IMR-90 (cell line): ENCODE data around the gene PIP5K1B. TPM values are rescaled to one million over a fixed set of nuclear protein-coding genes. Genes with fewer than 3 reads are reported as not detected.

Source experiments
- ATAC-seq: fragments of 200-7000 bp; cut with Tn5 transposase; 2 replicates; pipeline ENCODE4 v1.9.1; 2020; ENCODE audit warnings: low read depth, mild to moderate bottlenecking, moderate library complexity
- BruUV-seq: library from RNA; stranded (reverse); fragments of 400-500 nt; replicated peaks from 2 replicates; lab custom pipeline; 2021; lab: Mats Ljungman, UMichigan
- CTCF ChIA-PET: fragments of 300-600 bp; formaldehyde crosslinking; extraction: SDS; loops from one replicate; lab custom pipeline; 2021; ENCODE audit warnings: antibody characterized with exemption; lab: Yijun Ruan, JAX
- POLR2A ChIA-PET: fragments of 300-600 bp; sonication (Branson Sonifier 250); formaldehyde crosslinking; loops from one replicate; lab custom pipeline; 2022; ENCODE audit warnings: antibody characterized with exemption; ENCODE audit not compliant: unreplicated experiment; lab: Charles Lee
- DNase-seq: peaks from one replicate; pipeline ENCODE4 v3.0.0; 2013
- H2AFZ ChIP-seq: replicated peaks from 2 replicates; pipeline ENCODE3; 2013; ENCODE audit warnings: low read length, mild to moderate bottlenecking; ENCODE audit not compliant: poor library complexity
- H2AK5ac ChIP-seq: 2 replicates; pipeline ENCODE4 v1.6.1; 2013; ENCODE audit warnings: low read depth, low read length, inconsistent platforms
- H2AK9ac ChIP-seq: replicated peaks from 2 replicates; pipeline ENCODE3; 2013; ENCODE audit warnings: mild to moderate bottlenecking, low read depth, low read length, moderate library complexity; ENCODE audit not compliant: poor library complexity
- H2BK120ac ChIP-seq: 2 replicates; pipeline ENCODE4 v1.6.1; 2013; ENCODE audit warnings: low read depth, low read length, inconsistent platforms
- H2BK15ac ChIP-seq: 3 replicates; pipeline ENCODE4 v1.6.1; 2013; ENCODE audit warnings: low read depth, low read length, inconsistent platforms
- H2BK20ac ChIP-seq: 2 replicates; pipeline ENCODE4 v1.6.1; 2013; ENCODE audit warnings: low read depth, mild to moderate bottlenecking, inconsistent platforms, low read length, moderate library complexity
- H2BK5ac ChIP-seq: 2 replicates; pipeline ENCODE4 v1.6.1; 2013; ENCODE audit warnings: mild to moderate bottlenecking, low read depth, low read length, inconsistent platforms; ENCODE audit not compliant: poor library complexity, severe bottlenecking
- H3K14ac ChIP-seq: replicated peaks from 2 replicates; pipeline ENCODE4 v1.6.1; 2013; ENCODE audit warnings: low read depth, low read length, inconsistent platforms
- H3K18ac ChIP-seq: 2 replicates; pipeline ENCODE4 v1.6.1; 2013; ENCODE audit warnings: low read depth, low read length, control low read depth
- H3K23ac ChIP-seq: 2 replicates; pipeline ENCODE4 v1.6.1; 2013; ENCODE audit warnings: low read depth, low read length, inconsistent platforms
- H3K27ac ChIP-seq: 2 replicates; pipeline ENCODE4 v1.5.1; 2013; ENCODE audit warnings: mild to moderate bottlenecking, control low read depth, low read length; ENCODE audit not compliant: insufficient read depth
- H3K27me3 ChIP-seq: 2 replicates; pipeline ENCODE4 v1.6.1; 2013; ENCODE audit warnings: low read length; ENCODE audit not compliant: control insufficient read depth, insufficient read depth
- H3K36me3 ChIP-seq: 2 replicates; pipeline ENCODE4 v1.6.1; 2013; ENCODE audit warnings: low read length, mixed read lengths; ENCODE audit not compliant: control insufficient read depth, insufficient read depth
- H3K4ac ChIP-seq: 2 replicates; pipeline ENCODE4 v1.6.1; 2013; ENCODE audit warnings: low read depth, low read length, inconsistent platforms
- H3K4me1 ChIP-seq: 2 replicates; pipeline ENCODE4 v1.6.1; 2013; ENCODE audit warnings: low read length, mixed read lengths; ENCODE audit not compliant: control insufficient read depth, insufficient read depth
- H3K4me2 ChIP-seq: 2 replicates; pipeline ENCODE4 v1.6.1; 2013; ENCODE audit warnings: low read depth, mild to moderate bottlenecking, control low read depth, low read length, moderate library complexity
- H3K4me3 ChIP-seq: 2 replicates; pipeline ENCODE4 v1.5.1; 2013; ENCODE audit warnings: low read depth, mild to moderate bottlenecking, control low read depth, low read length, moderate library complexity; ENCODE audit not compliant: insufficient read depth
- H3K56ac ChIP-seq: 2 replicates; pipeline ENCODE4 v1.6.1; 2013; ENCODE audit warnings: low read length, inconsistent platforms; ENCODE audit not compliant: insufficient read depth; ENCODE audit errors: extremely low read depth
- H3K79me1 ChIP-seq, 2 experiments: 2 replicates each; pipeline ENCODE4 v1.6.1; 2013; ENCODE audit warnings: low read length in 2 of 2, inconsistent platforms in 1 of 2, low read depth in 1 of 2
- H3K9ac ChIP-seq: 2 replicates; pipeline ENCODE4 v1.6.1; 2013; ENCODE audit warnings: low read depth, low read length, control low read depth
- H3K9me1 ChIP-seq: 2 replicates; pipeline ENCODE4 v1.6.1; 2013; ENCODE audit warnings: low read length, inconsistent platforms; ENCODE audit not compliant: insufficient read depth
- H3K9me3 ChIP-seq: 2 replicates; pipeline ENCODE4 v1.6.1; 2013; ENCODE audit warnings: low read length; ENCODE audit not compliant: control insufficient read depth, insufficient read depth
- H4K20me1 ChIP-seq: 2 replicates; pipeline ENCODE4 v1.6.1; 2013; ENCODE audit warnings: low read length, inconsistent platforms; ENCODE audit not compliant: insufficient read depth
- H4K5ac ChIP-seq: 2 replicates; pipeline ENCODE4 v1.6.1; 2013; ENCODE audit warnings: mild to moderate bottlenecking, low read depth, low read length, control low read depth
- H4K8ac ChIP-seq, 2 experiments: 2 replicates each; pipeline ENCODE4 v1.6.1; 2013; ENCODE audit warnings: low read depth in 2 of 2, low read length in 2 of 2, control low read depth in 1 of 2, inconsistent platforms in 1 of 2
- H4K91ac ChIP-seq: 2 replicates; pipeline ENCODE4 v1.6.1; 2013; ENCODE audit warnings: low read depth, low read length, inconsistent platforms; ENCODE audit not compliant: insufficient read depth
- BHLHE40 ChIP-seq: fragments of 150-350 bp; IDR thresholded peaks from 2 replicates; pipeline ENCODE4 v1.6.1; 2016; ENCODE audit warnings: mild to moderate bottlenecking, low read depth, low read length
- CEBPB ChIP-seq: IDR thresholded peaks from 2 replicates; pipeline ENCODE4 v1.6.1; 2012; ENCODE audit warnings: low read depth, low read length, improper control_type of control experiment
- CTCF ChIP-seq: conservative IDR thresholded peaks from 2 replicates; pipeline ENCODE4 v1.5.1; 2012; ENCODE audit warnings: mild to moderate bottlenecking, low read depth, low read length, improper control_type of control experiment
- ELK1 ChIP-seq: fragments of 150-350 bp; IDR thresholded peaks from 2 replicates; pipeline ENCODE4 v1.6.1; 2016; ENCODE audit warnings: low read depth, mild to moderate bottlenecking, low read length, moderate library complexity, borderline replicate concordance
- FOS ChIP-seq: fragments of 150-350 bp; IDR thresholded peaks from 2 replicates; pipeline ENCODE4 v1.6.1; 2016; ENCODE audit warnings: low read depth, low read length
- MAFK ChIP-seq: IDR thresholded peaks from 2 replicates; pipeline ENCODE4 v1.6.1; 2012; ENCODE audit warnings: low read depth, low read length, improper control_type of control experiment
- MAZ ChIP-seq: IDR thresholded peaks from 2 replicates; pipeline ENCODE4 v1.6.1; 2012; ENCODE audit warnings: low read depth, mild to moderate bottlenecking, low read length, improper control_type of control experiment, moderate library complexity, borderline replicate concordance
- MXI1 ChIP-seq: IDR thresholded peaks from 2 replicates; pipeline ENCODE4 v1.6.1; 2012; ENCODE audit warnings: low read depth, mild to moderate bottlenecking, low read length, moderate library complexity, borderline replicate concordance
- NFE2L2 ChIP-seq: fragments of 150-350 bp; IDR thresholded peaks from 2 replicates; pipeline ENCODE4 v1.6.1; 2016; ENCODE audit warnings: low read depth, mild to moderate bottlenecking, low read length
- POLR2A ChIP-seq: IDR thresholded peaks from 2 replicates; pipeline ENCODE4 v1.6.1; 2012; ENCODE audit warnings: mild to moderate bottlenecking, low read depth, low read length
- RAD21 ChIP-seq: IDR thresholded peaks from 2 replicates; pipeline ENCODE4 v1.6.1; 2012; ENCODE audit warnings: low read length, improper control_type of control experiment
- RCOR1 ChIP-seq: IDR thresholded peaks from 2 replicates; pipeline ENCODE4 v1.6.1; 2012; ENCODE audit warnings: mild to moderate bottlenecking, low read length, improper control_type of control experiment; ENCODE audit not compliant: insufficient replicate concordance
- SMC3 ChIP-seq: fragments of 150-350 bp; IDR thresholded peaks from 2 replicates; pipeline ENCODE4 v1.6.1; 2016; ENCODE audit warnings: low read depth, mild to moderate bottlenecking, antibody characterized with exemption, low read length, moderate library complexity
- USF2 ChIP-seq: fragments of 150-350 bp; IDR thresholded peaks from 2 replicates; pipeline ENCODE4 v1.6.1; 2017; ENCODE audit warnings: mild to moderate bottlenecking, antibody characterized with exemption, low read length, low read depth
- dilution Hi-C: fragments of 300-500 bp; cut with HindIII; formaldehyde crosslinking; loops from one replicate; pipeline ENCODE4 v1.14.3; 2018; ENCODE audit warnings: low sequenced_read_pairs; ENCODE audit not compliant: unreplicated experiment
- in situ Hi-C: fragments of 300-500 bp; cut with MboI; formaldehyde crosslinking; loops from 3 replicates; pipeline ENCODE4 v1.14.3; 2019; ENCODE audit warnings: low sequenced_read_pairs, inconsistent platforms, mixed read lengths
- intact Hi-C: fragments of 100-400 bp; cut with micrococcal nuclease; formaldehyde crosslinking; loops from 2 replicates; pipeline ENCODE4 v1.10.0; 2022
- polyA plus RNA-seq, 3 experiments: library from polyadenylated mRNA; depleted of rRNA; stranded (reverse); fragments of >200 nt; gene quantifications; 2 replicates each; pipeline ENCODE4 v1.2.3, GENCODE V29; 2012; ENCODE audit warnings: low replicate concordance in 1 of 3
- total RNA-seq: library from RNA; depleted of rRNA; stranded (reverse); fragments of >200 nt; gene quantifications from 2 replicates; pipeline ENCODE4 v1.2.3, GENCODE V29; 2012

The PIP5K1B gene
- total and polyA plus RNA-seq, 2 of the 4 experiments (the other 2 are of a cell fraction) = not detected

- POLR2A ChIA-PET = no interaction called here
- no peaks in the 10 kb centered on the region for H3K4me1 ChIP-seq
- H4K5ac ChIP-seq = no peak overlapping the region
- no peak overlapping the region for H2BK20ac ChIP-seq
- no peak overlapping the region for H3K9ac ChIP-seq
- H4K8ac ChIP-seq = no peak overlapping the region
- peaks cover 4% of the 10 kb centered on the region for H3K27me3 ChIP-seq
- no peak overlapping the region for H2BK15ac ChIP-seq
- no peak overlapping the region for H2AFZ ChIP-seq
- no peak overlapping the region for H2AK9ac ChIP-seq
- no peaks in the 10 kb centered on the region for H3K79me1 ChIP-seq
- no peak overlapping the region for H3K23ac ChIP-seq
- H3K36me3 ChIP-seq = no peaks in the 10 kb centered on the region
- intact Hi-C loops (no loop called here), in situ Hi-C loops (no loop called here), dilution Hi-C loops (no loop called here)
- H3K9me1 ChIP-seq = no peaks in the 10 kb centered on the region
- TF ChIP-seq POLR2A = no peak
- TF ChIP-seq CTCF = no peak
- no peak for TF ChIP-seq BHLHE40
- TF ChIP-seq MAFK = no peak
- no peak for TF ChIP-seq ELK1
- TF ChIP-seq USF2 = no peak
- no peak for TF ChIP-seq NFE2L2
- no peak for TF ChIP-seq RCOR1
- TF ChIP-seq CEBPB = no peak
- no peak for TF ChIP-seq MXI1
- TF ChIP-seq MAZ = no peak
- no peak for TF ChIP-seq SMC3
- TF ChIP-seq FOS = no peak
- TF ChIP-seq RAD21 = no peak
- DNase-seq = no peak
- no TSS peak for BruUV-seq
- no peak overlapping the region for H3K27ac ChIP-seq
- H2BK5ac ChIP-seq = no peak overlapping the region
- H3K9me3 ChIP-seq = no peaks in the 10 kb centered on the region
- CTCF ChIA-PET = no interaction called here
- no peak overlapping the region for H3K4ac ChIP-seq
- H4K91ac ChIP-seq = no peak overlapping the region
- no peaks in the 10 kb centered on the region for H4K20me1 ChIP-seq
- no peak overlapping the region for H2AK5ac ChIP-seq
- H2BK120ac ChIP-seq = no peak overlapping the region
- H3K14ac ChIP-seq = no peak overlapping the region
- H3K4me2 ChIP-seq = no peak overlapping the region
- no peak overlapping the region for H3K4me3 ChIP-seq
- no peak overlapping the region for H3K18ac ChIP-seq
- no peak for ATAC-seq
- H3K56ac ChIP-seq = no peak overlapping the region
Measured at GRCh38 chr9:68983008-68983411, 278.0 kb downstream of the PIP5K1B start.
